Brain microvascular endothelial cell (primary cell): Measurements from ENCODE around the gene CEACAM3.

Source experiments
- DNase-seq: peaks from one replicate; pipeline ENCODE4 v3.0.0-alpha.2; 2020
- H3K27ac ChIP-seq: fragments of 250-450 bp; sonication (Bioruptor Pico); 2 replicates; pipeline ENCODE4 v1.5.1; 2020; ENCODE audit warnings: mild to moderate bottlenecking, moderate library complexity
- H3K27me3 ChIP-seq: fragments of 250-450 bp; sonication (Bioruptor Pico); replicated peaks from 2 replicates; pipeline ENCODE4 v1.5.1; 2020; ENCODE audit warnings: mild to moderate bottlenecking
- H3K36me3 ChIP-seq: fragments of 250-450 bp; sonication (Bioruptor Pico); replicated peaks from 2 replicates; pipeline ENCODE4 v1.5.1; 2020; ENCODE audit warnings: mild to moderate bottlenecking
- H3K4me3 ChIP-seq: 2 replicates; pipeline ENCODE4 v1.5.1; 2011; ENCODE audit warnings: low read depth, mild to moderate bottlenecking, control low read depth, low read length, moderate library complexity
- CTCF ChIP-seq: IDR thresholded peaks from 2 replicates; pipeline ENCODE4 v1.5.1; 2011; ENCODE audit warnings: low read depth, mild to moderate bottlenecking, moderate library complexity, low read length, control low read depth, inconsistent platforms; ENCODE audit errors: missing control alignments
- in situ Hi-C: cut with HindIII; loops from 2 replicates; pipeline ENCODE4 v1.10.0; 2017; ENCODE audit warnings: low sequenced_read_pairs, low pct_ligation_motif_present

CEACAM3 gene

GRCh38 chr19:41848666-41849065 lies 52.3 kb downstream of the CEACAM3 start:
- no peaks in the 10 kb centered on the region for H3K36me3 ChIP-seq
- H3K27ac ChIP-seq = no peak overlapping the region
- in situ Hi-C loops = no loop called here
- no peak overlapping the region for H3K4me3 ChIP-seq
- H3K27me3 ChIP-seq = peaks cover 10% of the 10 kb centered on the region
- DNase-seq = no peak
- TF ChIP-seq CTCF = no peak

GRCh38 chr19:41849067-41849466 lies 52.7 kb downstream of the CEACAM3 start:
- no peak for DNase-seq
- Histone ChIP-seq H3K36me3 (no peaks in the 10 kb centered on the region), H3K4me3 (no peak overlapping the region), H3K27ac (no peak overlapping the region), H3K27me3 (peaks cover 11% of the 10 kb centered on the region)
- TF ChIP-seq CTCF = no peak
- in situ Hi-C loops = no loop called here

GRCh38 chr19:41850381-41850780 lies 54.0 kb downstream of the CEACAM3 start:
- no peak overlapping the region for H3K27ac ChIP-seq
- DNase-seq = no peak
- no peaks in the 10 kb centered on the region for H3K36me3 ChIP-seq
- H3K27me3 ChIP-seq = peaks cover 12% of the 10 kb centered on the region
- H3K4me3 ChIP-seq = no peak overlapping the region
- in situ Hi-C loops = no loop called here
- no peak for TF ChIP-seq CTCF

- H3K27me3 ChIP-seq = peaks cover 12% of the 10 kb centered on the region
- no peaks in the 10 kb centered on the region for H3K36me3 ChIP-seq
- in situ Hi-C loops = no loop called here
- no peak overlapping the region for H3K4me3 ChIP-seq
- no peak for DNase-seq
- TF ChIP-seq CTCF = no peak
- H3K27ac ChIP-seq = no peak overlapping the region
Measured at GRCh38 chr19:41851456-41851855, 55.1 kb downstream of the CEACAM3 start.

GRCh38 chr19:41853344-41853743 lies 57.0 kb downstream of the CEACAM3 start:
- Histone ChIP-seq H3K27ac (no peak overlapping the region), H3K36me3 (no peaks in the 10 kb centered on the region), H3K27me3 (peaks cover 12% of the 10 kb centered on the region), H3K4me3 (no peak overlapping the region)
- TF ChIP-seq CTCF = no peak
- DNase-seq = no peak
- in situ Hi-C loops = no loop called here

GRCh38 chr19:41853768-41854167 lies 57.4 kb downstream of the CEACAM3 start:
- TF ChIP-seq CTCF = no peak
- Histone ChIP-seq H3K4me3 (no peak overlapping the region), H3K27me3 (peaks cover 12% of the 10 kb centered on the region), H3K27ac (no peak overlapping the region), H3K36me3 (no peaks in the 10 kb centered on the region)
- no peak for DNase-seq
- in situ Hi-C loops = no loop called here
